ENCODE results near the gene FUCA2. TPM values are rescaled to one million over a fixed set of nuclear protein-coding genes. Genes with fewer than 3 reads are reported as not detected.
"Not testable (repeated sequence)": the region's sequence is repeated elsewhere in the genome, so short reads cannot be mapped to it uniquely, and the experiment has no call there.

The FUCA2 gene
- total RNA-seq, 1 donor from 2014 or later: 41.4 TPM

GRCh38 chr6:143450453-143451371, 60.8 kb downstream of the FUCA2 start, which contains the start of the genes ADAT2 and PEX3:
ADAT2 (minus strand) TSS chr6:143450695; CDS start chr6:143450658, 37 bp downstream.
PEX3 (plus strand) TSS chr6:143450805; CDS start chr6:143451043, 238 bp downstream.
- peak; percentile 99 for ATAC-seq
- intact Hi-C loops (cut with DNase I): no loop called here
- peak; percentile 91 for DNase-seq (ENCODE audit: low spot score)

GRCh38 chr6:143449714-143450452, 61.6 kb downstream of the FUCA2 start:
- ATAC-seq (peak; percentile 33), DNase-seq (ENCODE audit: low spot score) (no peak)
- intact Hi-C loops (cut with DNase I): no loop called here

GRCh38 chr6:143449082-143449713, 62.3 kb downstream of the FUCA2 start:
- intact Hi-C loops (cut with DNase I): no loop called here
- no peak for DNase-seq (ENCODE audit: low spot score)
- no peak for ATAC-seq

- intact Hi-C loops (cut with DNase I); DNase-seq (ENCODE audit: low spot score); ATAC-seq: not testable (repeated sequence)
Measured at GRCh38 chr6:143447865-143448264, 63.7 kb downstream of the FUCA2 start.

Other genes with a start within 250 kb of the FUCA2 start
- gene ADAT2, start 61.0 kb downstream of the FUCA2 start, total RNA-seq: 9.7 TPM
- 27.1 TPM for gene PEX3, start 60.9 kb downstream of the FUCA2 start, total RNA-seq
- 141 TPM for gene PHACTR2, start 166.2 kb upstream of the FUCA2 start, total RNA-seq

All from sciatic nerve (tissue), 2 donors.